Neural cell (in vitro differentiated cells): ENCODE measurements around the gene NIP7. TPM values are rescaled to one million over a fixed set of nuclear protein-coding genes. Genes with fewer than 3 reads are reported as not detected.

ENCODE experiments used
- H2AFZ ChIP-seq: fragments of 200-600, 300-800 bp; sonication (generic), shearing (Covaris generic); 2 replicates; pipeline ENCODE4 v1.6.0; 2014; ENCODE audit warnings: low read depth, mild to moderate bottlenecking, antibody characterized with exemption, low read length, moderate library complexity
- H3F3A ChIP-seq: fragments of 200-600 bp; shearing (Covaris generic); 2 replicates; pipeline ENCODE4 v1.6.1; 2016; ENCODE audit warnings: mild to moderate bottlenecking, moderate library complexity, mixed read lengths, antibody characterized with exemption, low read length; ENCODE audit not compliant: insufficient read depth, poor library complexity, severe bottlenecking
- H3K27ac ChIP-seq: fragments of 200-600, 300-800 bp; sonication (generic), shearing (Covaris generic); 2 replicates; pipeline ENCODE4 v1.5.1; 2014; ENCODE audit warnings: mild to moderate bottlenecking, low read length, moderate library complexity
- H3K27me3 ChIP-seq: fragments of 300-800, 200-600 bp; sonication (generic), shearing (Covaris generic); 2 replicates; pipeline ENCODE4 v1.6.0; 2014; ENCODE audit warnings: mild to moderate bottlenecking, low read depth, low read length, moderate library complexity; ENCODE audit not compliant: insufficient read depth
- H3K36me3 ChIP-seq: fragments of 300-800, 200-600 bp; sonication (generic), shearing (Covaris generic); 2 replicates; pipeline ENCODE4 v1.5.1; 2014; ENCODE audit warnings: mild to moderate bottlenecking, antibody characterized with exemption, low read length, moderate library complexity; ENCODE audit not compliant: insufficient read depth
- H3K4me2 ChIP-seq: fragments of 300-800, 200-600 bp; sonication (generic), shearing (Covaris generic); 2 replicates; pipeline ENCODE4 v1.6.0; 2014; ENCODE audit warnings: mild to moderate bottlenecking, low read length
- H3K4me3 ChIP-seq: fragments of 300-800, 200-600 bp; sonication (generic), shearing (Covaris generic); 2 replicates; pipeline ENCODE4 v1.5.1; 2014; ENCODE audit warnings: mild to moderate bottlenecking, low read length, moderate library complexity
- H3K79me2 ChIP-seq: fragments of 200-600 bp; shearing (Covaris generic); replicated peaks from 2 replicates; pipeline ENCODE4 v1.6.0; 2014; ENCODE audit warnings: mild to moderate bottlenecking, low read length, moderate library complexity; ENCODE audit not compliant: insufficient read depth
- H3K9ac ChIP-seq: fragments of 300-800, 200-600 bp; sonication (generic), shearing (Covaris generic); 2 replicates; pipeline ENCODE4 v1.6.1; 2016; ENCODE audit warnings: mild to moderate bottlenecking, low read length, mixed read lengths
- H3K9me2 ChIP-seq: fragments of 200-600 bp; shearing (Covaris generic); 2 replicates; pipeline ENCODE4 v1.6.1; 2016; ENCODE audit warnings: mild to moderate bottlenecking, low read length, mixed read lengths; ENCODE audit not compliant: insufficient read depth
- H3K9me3 ChIP-seq: fragments of 200-600, 300-800 bp; sonication (generic), shearing (Covaris generic); 2 replicates; pipeline ENCODE4 v1.6.1; 2016; ENCODE audit warnings: mild to moderate bottlenecking, mixed run types, low read length, moderate library complexity, mixed read lengths
- H4K20me1 ChIP-seq: fragments of 200-600 bp; shearing (Covaris generic); 2 replicates; pipeline ENCODE4 v1.6.1; 2016; ENCODE audit warnings: mild to moderate bottlenecking, mixed run types; ENCODE audit not compliant: insufficient read depth
- CTCF ChIP-seq: fragments of 450-650 bp; IDR thresholded peaks from 2 replicates; pipeline ENCODE4 v1.5.1; 2014; ENCODE audit warnings: antibody characterized with exemption, mild to moderate bottlenecking, moderate library complexity; ENCODE audit not compliant: poor library complexity, severe bottlenecking
- EP300 ChIP-seq: fragments of 450-650 bp; conservative IDR thresholded peaks from 2 replicates; pipeline ENCODE4 v1.6.1; 2014; ENCODE audit warnings: antibody characterized with exemption, mild to moderate bottlenecking, moderate library complexity; ENCODE audit not compliant: poor library complexity, severe bottlenecking
- EZH2 ChIP-seq: fragments of 200-600, 300-800 bp; shearing (Covaris generic), sonication (generic); IDR thresholded peaks from 2 replicates; pipeline ENCODE4 v1.6.1; 2014; ENCODE audit warnings: antibody characterized with exemption, low read length, borderline replicate concordance, mild to moderate bottlenecking; ENCODE audit not compliant: insufficient read depth, poor library complexity, severe bottlenecking
- MXI1 ChIP-seq: fragments of 450-650 bp; conservative IDR thresholded peaks from 2 replicates; pipeline ENCODE4 v1.6.1; 2014; ENCODE audit warnings: antibody characterized with exemption, mild to moderate bottlenecking; ENCODE audit not compliant: poor library complexity, severe bottlenecking
- POLR2AphosphoS5 ChIP-seq: IDR thresholded peaks from 2 replicates; pipeline ENCODE4 v1.6.1; 2012
- RAD21 ChIP-seq: fragments of 450-650 bp; conservative IDR thresholded peaks from 2 replicates; pipeline ENCODE4 v1.6.1; 2014; ENCODE audit warnings: antibody characterized with exemption, mild to moderate bottlenecking, moderate library complexity
- REST ChIP-seq: IDR thresholded peaks from 2 replicates; pipeline ENCODE4 v1.6.1; 2012; ENCODE audit warnings: borderline replicate concordance
- SMC3 ChIP-seq: fragments of 450-650 bp; conservative IDR thresholded peaks from 2 replicates; pipeline ENCODE4 v1.6.1; 2014; ENCODE audit warnings: antibody characterized with exemption, mild to moderate bottlenecking, moderate library complexity; ENCODE audit not compliant: poor library complexity
- TAF1 ChIP-seq: IDR thresholded peaks from 2 replicates; pipeline ENCODE4 v1.6.1; 2012; ENCODE audit warnings: low read depth
- polyA plus RNA-seq: library from polyadenylated mRNA; depleted of rRNA; stranded (reverse); fragments of >200 nt; gene quantifications from 2 replicates; pipeline ENCODE4 v1.2.3, GENCODE V29; 2014

The NIP7 gene
- polyA plus RNA-seq, 1 donor from 2014 or later, result 15.8 TPM

GRCh38 chr16:69330286-69331109 is 9.1 kb upstream of the NIP7 start, which contains the start of gene PDF:
Gene PDF (minus strand): TSS chr16:69330588. CDS start chr16:69330570, 18 bp downstream.
- Histone ChIP-seq H3K79me2 (peaks cover 29% of the 10 kb centered on the region), H3K27ac (peak within 1 kb of the TSS; percentile 72), H3K9me2 (no peaks in the 10 kb centered on the region), H3K9ac (peak within 1 kb of the TSS; percentile 77), H3K36me3 (peaks cover 9% of the 10 kb centered on the region), H3F3A (no peaks in the 10 kb centered on the region), H3K4me2 (peak within 1 kb of the TSS; percentile 65), H2AFZ (peak within 1 kb of the TSS; percentile 24), H3K27me3 (no peaks in the 10 kb centered on the region), H3K4me3 (peak within 1 kb of the TSS; percentile 80), H4K20me1 (no peaks in the 10 kb centered on the region), H3K9me3 (no peaks in the 10 kb centered on the region)
- TF ChIP-seq TAF1, result no peak
- TF ChIP-seq EZH2, result no peak
- TF ChIP-seq EP300, result no peak
- peak; percentile 97 for TF ChIP-seq MXI1
- peak; percentile 64 for TF ChIP-seq POLR2AphosphoS5
- no peak for TF ChIP-seq SMC3
- peak; percentile 16 for TF ChIP-seq CTCF
- no peak for TF ChIP-seq RAD21
- no peak for TF ChIP-seq REST

GRCh38 chr16:69334696-69335095 is 4.9 kb upstream of the NIP7 start:
- H3K36me3 ChIP-seq, result no peaks in the 10 kb centered on the region
- H2AFZ ChIP-seq, result no peak overlapping the region
- no peak overlapping the region for H3K27ac ChIP-seq
- no peak overlapping the region for H3K4me3 ChIP-seq
- no peaks in the 10 kb centered on the region for H4K20me1 ChIP-seq
- H3K4me2 ChIP-seq, result no peak overlapping the region
- no peaks in the 10 kb centered on the region for H3K9me2 ChIP-seq
- H3K27me3 ChIP-seq, result no peaks in the 10 kb centered on the region
- TF ChIP-seq CTCF, result no peak
- TF ChIP-seq TAF1, result no peak
- TF ChIP-seq EZH2, result no peak
- TF ChIP-seq EP300, result no peak
- no peak for TF ChIP-seq POLR2AphosphoS5
- no peak for TF ChIP-seq REST
- TF ChIP-seq RAD21, result no peak
- no peak for TF ChIP-seq MXI1
- no peak for TF ChIP-seq SMC3
- H3F3A ChIP-seq, result no peaks in the 10 kb centered on the region
- H3K9me3 ChIP-seq, result no peaks in the 10 kb centered on the region
- peaks cover 13% of the 10 kb centered on the region for H3K79me2 ChIP-seq
- no peak overlapping the region for H3K9ac ChIP-seq
